Measurements from ENCODE around the gene RAB3A. TPM values are rescaled to one million over a fixed set of nuclear protein-coding genes. Genes with fewer than 3 reads are reported as not detected.

Gene RAB3A
- total RNA-seq, 1 experiment from 2014 or later = 1.9 TPM

DNA sequence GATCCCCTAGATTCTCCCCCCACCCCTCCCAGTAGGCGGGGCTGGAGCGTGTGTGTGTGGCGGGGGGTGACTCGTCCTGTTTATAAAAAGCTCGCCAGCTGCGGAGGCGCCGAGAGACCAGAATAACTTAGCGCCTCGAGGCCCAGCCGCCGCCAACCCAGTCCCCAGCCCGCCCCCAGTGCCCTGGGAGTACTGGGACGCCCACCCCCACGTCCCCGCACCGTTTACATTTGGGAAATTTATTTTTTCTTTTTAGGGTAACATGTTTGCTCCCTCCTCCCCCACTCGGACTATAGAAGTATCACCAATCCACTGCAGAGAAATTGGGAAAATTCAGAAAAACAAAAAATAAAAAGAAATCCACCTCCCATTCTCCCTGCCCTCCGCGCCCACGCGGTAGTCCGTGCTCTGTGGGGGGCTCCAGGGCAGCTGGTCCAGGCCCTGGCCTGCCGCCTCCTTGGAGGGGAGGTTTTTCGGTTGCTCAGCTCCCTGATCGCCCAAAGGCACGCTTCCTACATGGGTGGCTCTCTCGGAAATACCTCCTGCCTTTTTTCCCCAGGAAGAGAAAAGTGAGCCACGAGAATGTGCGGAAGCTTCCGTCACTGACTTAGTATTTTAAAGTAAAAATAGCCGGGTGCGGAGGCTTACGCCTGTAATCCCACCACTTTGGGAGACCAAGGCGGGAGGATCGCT is 1.5 kb upstream of the RAB3A start:
- intact Hi-C loops (cut with micrococcal nuclease; ENCODE audit: unreplicated experiment) = loop anchor here (5.0 kb wide), 1 partner anchor 47 kb away; no protein-coding TSS in a partner anchor
- peaks cover 10% of the 10 kb centered on the region for H3K27me3 Mint-ChIP-seq (ENCODE audit: unreplicated experiment)
- BruUV-seq (replicated peaks) = no TSS peak

DNA sequence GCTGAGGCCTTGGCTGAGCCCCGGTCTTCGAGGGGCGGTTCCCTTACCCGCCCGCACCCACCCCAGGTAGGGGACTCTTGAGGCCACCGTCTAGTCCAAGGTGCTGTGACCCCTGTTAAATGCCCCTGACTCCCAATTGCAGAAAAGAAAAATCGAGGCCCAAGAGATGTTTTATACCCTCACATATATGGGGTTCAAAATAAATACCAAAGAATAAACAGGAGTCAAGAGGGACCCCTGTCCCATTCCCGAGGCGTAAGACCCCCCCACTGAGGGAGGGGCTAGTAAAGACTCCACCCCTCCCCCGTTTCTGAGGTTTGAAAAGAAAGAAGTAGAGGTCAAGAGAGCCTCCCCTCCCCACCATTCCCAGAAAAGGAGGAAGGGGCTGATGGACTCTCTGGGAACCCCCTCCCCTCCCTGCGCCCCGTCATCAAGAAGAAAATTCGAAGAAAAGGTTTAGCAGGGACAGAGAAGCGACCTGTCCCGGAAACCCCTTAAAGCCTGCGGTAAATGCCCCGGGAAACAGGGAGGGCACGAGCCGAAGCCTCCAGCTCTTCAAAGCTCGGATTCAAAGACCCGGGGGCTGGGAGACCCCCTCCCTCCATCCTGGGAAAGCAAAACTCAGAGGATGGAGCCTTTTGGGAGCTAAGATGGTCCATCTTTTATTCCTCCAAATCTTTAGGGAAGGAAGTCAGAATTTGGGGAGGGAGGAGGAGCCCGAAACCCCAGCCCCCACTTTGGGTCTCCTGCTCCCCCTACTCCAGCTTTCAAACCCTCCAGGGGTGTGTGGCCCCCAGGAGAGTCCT is 755 bp upstream of the RAB3A start:
- no TSS peak for BruUV-seq (replicated peaks)
- H3K4me3 Mint-ChIP-seq (ENCODE audit: low read depth, unreplicated experiment) = peak overlapping the region; percentile 90
- peaks cover 3% of the 10 kb centered on the region for H3K27me3 Mint-ChIP-seq (ENCODE audit: unreplicated experiment)
- DNase-seq = peak; percentile 51
- peak overlapping the region; percentile 79 for H3K27ac Mint-ChIP-seq (ENCODE audit: unreplicated experiment)
- CTCF ChIA-PET = interaction anchor here (0.9 to 2.2 kb wide), 4 partner anchors 12 to 47 kb away, joined by 3 to 7 read pairs (median 4); partner anchors contain the start of gene MPV17L2
- H3K9me3 Mint-ChIP-seq (ENCODE audit: low read depth, unreplicated experiment) = no peaks in the 10 kb centered on the region
- intact Hi-C loops (cut with micrococcal nuclease; ENCODE audit: unreplicated experiment) = loop anchor here (5.0 kb wide), 1 partner anchor 48 kb away; no protein-coding TSS in a partner anchor
- H3K36me3 Mint-ChIP-seq (ENCODE audit: insufficient read depth, unreplicated experiment) = peaks cover 23% of the 10 kb centered on the region
- TF ChIP-seq, protein P1, sequence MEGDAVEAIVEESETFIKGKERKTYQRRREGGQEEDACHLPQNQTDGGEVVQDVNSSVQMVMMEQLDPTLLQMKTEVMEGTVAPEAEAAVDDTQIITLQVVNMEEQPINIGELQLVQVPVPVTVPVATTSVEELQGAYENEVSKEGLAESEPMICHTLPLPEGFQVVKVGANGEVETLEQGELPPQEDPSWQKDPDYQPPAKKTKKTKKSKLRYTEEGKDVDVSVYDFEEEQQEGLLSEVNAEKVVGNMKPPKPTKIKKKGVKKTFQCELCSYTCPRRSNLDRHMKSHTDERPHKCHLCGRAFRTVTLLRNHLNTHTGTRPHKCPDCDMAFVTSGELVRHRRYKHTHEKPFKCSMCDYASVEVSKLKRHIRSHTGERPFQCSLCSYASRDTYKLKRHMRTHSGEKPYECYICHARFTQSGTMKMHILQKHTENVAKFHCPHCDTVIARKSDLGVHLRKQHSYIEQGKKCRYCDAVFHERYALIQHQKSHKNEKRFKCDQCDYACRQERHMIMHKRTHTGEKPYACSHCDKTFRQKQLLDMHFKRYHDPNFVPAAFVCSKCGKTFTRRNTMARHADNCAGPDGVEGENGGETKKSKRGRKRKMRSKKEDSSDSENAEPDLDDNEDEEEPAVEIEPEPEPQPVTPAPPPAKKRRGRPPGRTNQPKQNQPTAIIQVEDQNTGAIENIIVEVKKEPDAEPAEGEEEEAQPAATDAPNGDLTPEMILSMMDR (IDR thresholded peaks at IDR 0.05; ENCODE audit: unreplicated experiment) = no peak
- H3K4me1 Mint-ChIP-seq (ENCODE audit: low read depth, unreplicated experiment) = no peaks in the 10 kb centered on the region

More for the DNA sequence above, 1.5 kb upstream of the RAB3A start:
- no peaks in the 10 kb centered on the region for H3K9me3 Mint-ChIP-seq (ENCODE audit: low read depth, unreplicated experiment)
- H3K27ac Mint-ChIP-seq (ENCODE audit: unreplicated experiment) = peak overlapping the region; percentile 79
- H3K4me1 Mint-ChIP-seq (ENCODE audit: low read depth, unreplicated experiment) = no peaks in the 10 kb centered on the region
- CTCF ChIA-PET = interaction anchor here (0.9 to 2.2 kb wide), 2 partner anchors 13 to 46 kb away, joined by 3 to 7 read pairs; partner anchors contain the start of gene MPV17L2
- DNase-seq = peak; percentile 23
- peaks cover 23% of the 10 kb centered on the region for H3K36me3 Mint-ChIP-seq (ENCODE audit: insufficient read depth, unreplicated experiment)
- peak overlapping the region; percentile 90 for H3K4me3 Mint-ChIP-seq (ENCODE audit: low read depth, unreplicated experiment)
- TF ChIP-seq, protein P1 (IDR thresholded peaks at IDR 0.05; ENCODE audit: unreplicated experiment) = no peak

DNA sequence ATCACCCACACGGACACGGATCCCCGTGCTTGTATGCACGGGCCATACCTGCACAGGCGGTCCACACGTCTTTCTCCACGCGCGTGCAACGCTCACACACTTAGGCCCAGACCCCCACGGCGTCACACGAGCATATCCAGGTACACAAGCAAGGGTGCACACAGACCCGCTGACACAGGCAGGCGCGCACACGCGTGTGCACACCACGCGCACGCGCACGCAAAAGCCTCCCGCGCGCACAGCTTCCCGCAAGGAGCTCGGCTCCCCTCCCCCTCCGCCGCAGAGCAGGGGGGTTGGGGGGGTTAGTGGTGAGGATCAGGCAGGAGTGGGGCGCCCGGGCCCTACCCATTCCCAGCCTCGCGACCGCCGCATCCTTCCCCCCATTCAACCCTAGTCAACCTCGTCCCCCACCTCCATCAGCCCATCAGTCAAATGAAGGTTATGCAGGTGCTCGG is 407 bp downstream of the RAB3A start:
- Mint-ChIP-seq H3K4me1 (ENCODE audit: low read depth, unreplicated experiment) (no peaks in the 10 kb centered on the region), H3K4me3 (ENCODE audit: low read depth, unreplicated experiment) (peak overlapping the region; percentile 90), H3K27ac (ENCODE audit: unreplicated experiment) (peak overlapping the region; percentile 79), H3K36me3 (ENCODE audit: insufficient read depth, unreplicated experiment) (peaks cover 24% of the 10 kb centered on the region), H3K27me3 (ENCODE audit: unreplicated experiment) (no peaks in the 10 kb centered on the region), H3K9me3 (ENCODE audit: low read depth, unreplicated experiment) (no peaks in the 10 kb centered on the region)
- CTCF ChIA-PET = interaction anchor here (0.9 to 2.2 kb wide), 3 partner anchors 12 to 48 kb away, joined by 4 to 7 read pairs (median 5); no protein-coding TSS in a partner anchor
- TF ChIP-seq, protein P1 (IDR thresholded peaks at IDR 0.05; ENCODE audit: unreplicated experiment) = no peak
- DNase-seq = no peak
- no TSS peak for BruUV-seq (replicated peaks)
- intact Hi-C loops (cut with micrococcal nuclease; ENCODE audit: unreplicated experiment) = no loop called here

- H3K4me1 Mint-ChIP-seq (ENCODE audit: low read depth, unreplicated experiment) = no peaks in the 10 kb centered on the region
- H3K36me3 Mint-ChIP-seq (ENCODE audit: insufficient read depth, unreplicated experiment) = peaks cover 28% of the 10 kb centered on the region
- no peaks in the 10 kb centered on the region for H3K9me3 Mint-ChIP-seq (ENCODE audit: low read depth, unreplicated experiment)
- no peak for DNase-seq
- H3K27ac Mint-ChIP-seq (ENCODE audit: unreplicated experiment) = no peak overlapping the region
- TF ChIP-seq, protein P1 (IDR thresholded peaks at IDR 0.05; ENCODE audit: unreplicated experiment) = no peak
- H3K4me3 Mint-ChIP-seq (ENCODE audit: low read depth, unreplicated experiment) = peak overlapping the region; percentile 90
- no peaks in the 10 kb centered on the region for H3K27me3 Mint-ChIP-seq (ENCODE audit: unreplicated experiment)
- no TSS peak for BruUV-seq (replicated peaks)
- intact Hi-C loops (cut with micrococcal nuclease; ENCODE audit: unreplicated experiment) = no loop called here
- CTCF ChIA-PET = no interaction called here
These were observed 949 bp downstream of the RAB3A start for GRCh38 chr19:18202778-18203407.
